ENCODE measurements around the gene SUPT6H.

DNA sequence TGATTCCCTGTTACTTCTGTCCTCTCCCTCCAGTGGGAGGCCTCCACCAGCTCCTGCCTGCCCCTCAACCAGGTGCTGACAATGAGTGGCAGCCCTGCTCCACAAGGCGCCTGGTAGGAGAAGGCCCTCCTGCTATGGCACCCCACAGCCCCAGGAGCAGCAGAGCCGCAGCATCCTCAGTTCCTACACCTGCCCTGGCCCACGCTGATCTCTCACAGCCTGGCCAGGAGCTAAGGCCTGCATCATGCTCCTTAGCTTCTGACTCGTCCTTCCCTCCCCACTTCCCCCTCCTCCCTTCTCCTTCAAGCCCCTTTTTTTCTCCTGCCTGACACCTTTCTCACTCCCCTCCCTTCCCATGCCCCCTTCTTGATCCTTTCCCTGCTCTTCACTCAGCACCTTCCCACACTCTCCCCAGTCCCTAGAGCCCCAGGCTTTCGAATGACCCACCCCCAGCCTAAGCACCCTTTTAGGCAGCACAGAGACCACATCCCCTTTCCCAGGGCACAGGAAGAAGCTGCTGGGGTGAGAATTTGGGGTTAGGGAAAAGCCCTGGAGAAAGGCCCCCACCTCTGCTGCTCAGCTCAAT is 43.2 kb downstream of the SUPT6H start:
- no peak for TF ChIP-seq EZH2 (IDR thresholded peaks at IDR 0.05; ENCODE audit: borderline replicate concordance, low read length)
- TF ChIP-seq, protein P1, sequence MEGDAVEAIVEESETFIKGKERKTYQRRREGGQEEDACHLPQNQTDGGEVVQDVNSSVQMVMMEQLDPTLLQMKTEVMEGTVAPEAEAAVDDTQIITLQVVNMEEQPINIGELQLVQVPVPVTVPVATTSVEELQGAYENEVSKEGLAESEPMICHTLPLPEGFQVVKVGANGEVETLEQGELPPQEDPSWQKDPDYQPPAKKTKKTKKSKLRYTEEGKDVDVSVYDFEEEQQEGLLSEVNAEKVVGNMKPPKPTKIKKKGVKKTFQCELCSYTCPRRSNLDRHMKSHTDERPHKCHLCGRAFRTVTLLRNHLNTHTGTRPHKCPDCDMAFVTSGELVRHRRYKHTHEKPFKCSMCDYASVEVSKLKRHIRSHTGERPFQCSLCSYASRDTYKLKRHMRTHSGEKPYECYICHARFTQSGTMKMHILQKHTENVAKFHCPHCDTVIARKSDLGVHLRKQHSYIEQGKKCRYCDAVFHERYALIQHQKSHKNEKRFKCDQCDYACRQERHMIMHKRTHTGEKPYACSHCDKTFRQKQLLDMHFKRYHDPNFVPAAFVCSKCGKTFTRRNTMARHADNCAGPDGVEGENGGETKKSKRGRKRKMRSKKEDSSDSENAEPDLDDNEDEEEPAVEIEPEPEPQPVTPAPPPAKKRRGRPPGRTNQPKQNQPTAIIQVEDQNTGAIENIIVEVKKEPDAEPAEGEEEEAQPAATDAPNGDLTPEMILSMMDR (conservative IDR thresholded peaks at IDR 0.05 in 1 of 2, IDR thresholded peaks at IDR 0.05 in 1 of 2; ENCODE audit: extremely low read depth in 1 of 2, insufficient read depth in 1 of 2, low read depth in 1 of 2, low read length in 2 of 2): no peak
